ENCODE measurements around the gene SCMH1. TPM values are rescaled to one million over a fixed set of nuclear protein-coding genes. Genes with fewer than 3 reads are reported as not detected.
"Not testable (repeated sequence)": the region's sequence is repeated elsewhere in the genome, so short reads cannot be mapped to it uniquely, and the experiment has no call there.

The SCMH1 gene
- total RNA-seq, 1 experiment from 2014 or later: 21.1 TPM

DNA sequence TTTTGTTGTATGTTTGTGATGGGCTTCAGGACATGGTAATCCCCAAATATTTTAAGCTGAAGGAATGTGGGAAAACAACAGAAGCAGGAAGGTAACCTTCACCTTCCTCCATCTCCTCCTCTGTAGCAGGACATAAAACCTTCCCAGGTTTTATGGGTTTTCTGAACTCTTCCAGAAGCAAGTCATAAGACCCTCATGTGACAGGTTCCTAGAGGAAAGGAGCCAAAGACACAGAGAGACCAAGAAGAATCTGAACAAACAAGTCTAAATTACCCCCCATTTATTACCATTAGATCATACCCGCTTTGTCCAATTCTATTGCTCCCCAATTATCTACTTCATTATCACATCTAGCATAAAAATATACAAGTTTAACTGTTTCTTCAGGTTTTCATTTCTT is 28.8 kb downstream of the SCMH1 start:
- Histone ChIP-seq H3K4me3 (ENCODE audit: insufficient read depth, low read depth, low read length) (no peak overlapping the region), H3K36me3 (replicated peaks; ENCODE audit: control insufficient read depth, insufficient read depth, low read length) (no peaks in the 10 kb centered on the region), H3K27me3 (ENCODE audit: control insufficient read depth, insufficient read depth, low read length) (no peaks in the 10 kb centered on the region)
- DNase-seq: no peak

DNA sequence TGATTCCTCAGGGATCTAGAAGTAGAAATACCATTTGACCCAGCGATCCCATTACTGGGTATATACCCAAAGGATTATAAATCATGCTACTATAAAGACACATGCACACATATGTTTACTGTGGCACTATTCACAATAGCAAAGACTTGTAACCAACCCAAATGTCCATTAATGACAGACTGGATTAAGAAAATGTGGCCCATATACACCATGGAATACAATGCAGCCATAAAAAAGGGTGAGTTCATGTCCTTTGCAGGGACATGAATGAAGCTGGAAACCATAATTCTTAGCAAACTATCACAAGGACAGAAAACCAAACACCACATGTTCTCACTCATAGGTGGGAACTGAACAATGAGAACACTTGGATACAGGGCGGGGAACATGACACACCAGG is 30.5 kb downstream of the SCMH1 start:
- H3K4me3 ChIP-seq (ENCODE audit: insufficient read depth, low read depth, low read length); H3K27me3 ChIP-seq (ENCODE audit: control insufficient read depth, insufficient read depth, low read length); DNase-seq; H3K36me3 ChIP-seq (replicated peaks; ENCODE audit: control insufficient read depth, insufficient read depth, low read length): not testable (repeated sequence)

DNA sequence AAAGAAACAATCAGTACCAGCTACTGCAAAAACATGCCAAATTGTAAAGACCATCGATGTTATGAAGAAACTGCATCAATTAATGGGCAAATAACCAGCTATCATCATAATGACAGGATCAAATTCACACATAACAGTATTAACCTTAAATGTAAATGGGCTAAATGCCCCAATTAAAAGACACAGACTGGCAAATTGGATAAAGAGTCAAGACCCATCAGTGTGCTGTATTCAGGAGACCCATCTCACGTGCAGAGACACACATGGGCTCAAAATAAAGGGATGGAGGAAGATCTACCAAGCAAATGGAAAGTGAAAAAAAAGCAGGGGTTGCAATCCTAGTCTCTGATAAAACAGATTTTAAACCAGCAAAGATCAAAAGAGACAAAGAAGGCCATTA is 35.1 kb downstream of the SCMH1 start:
- H3K4me3 ChIP-seq (ENCODE audit: insufficient read depth, low read depth, low read length); H3K36me3 ChIP-seq (replicated peaks; ENCODE audit: control insufficient read depth, insufficient read depth, low read length): not testable (repeated sequence)

DNA sequence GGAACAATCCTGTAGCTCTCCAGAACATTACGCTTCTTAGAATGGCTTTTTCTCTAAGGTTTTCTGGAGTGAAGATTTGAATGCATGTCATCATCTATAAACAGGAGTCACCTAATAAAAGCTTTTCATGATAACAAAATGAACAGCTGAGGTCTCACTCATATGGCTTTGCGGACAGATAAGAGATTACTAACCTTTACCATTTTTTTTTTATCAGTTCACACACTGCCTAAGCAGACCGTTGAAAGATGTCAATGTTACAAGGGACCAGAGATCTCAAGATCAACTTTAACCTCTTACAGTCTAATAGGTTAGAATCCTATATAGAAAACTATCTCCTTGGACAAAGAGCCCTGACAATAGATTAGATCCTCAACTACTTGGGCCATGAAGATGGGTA is 41.4 kb downstream of the SCMH1 start:
- Histone ChIP-seq H3K27me3 (ENCODE audit: control insufficient read depth, insufficient read depth, low read length) (no peaks in the 10 kb centered on the region), H3K4me3 (ENCODE audit: insufficient read depth, low read depth, low read length) (no peak overlapping the region), H3K36me3 (replicated peaks; ENCODE audit: control insufficient read depth, insufficient read depth, low read length) (no peaks in the 10 kb centered on the region)
- no peak for DNase-seq

More for the DNA sequence above, 35.1 kb downstream of the SCMH1 start:
- not testable (repeated sequence) for H3K27me3 ChIP-seq (ENCODE audit: control insufficient read depth, insufficient read depth, low read length); DNase-seq

DNA sequence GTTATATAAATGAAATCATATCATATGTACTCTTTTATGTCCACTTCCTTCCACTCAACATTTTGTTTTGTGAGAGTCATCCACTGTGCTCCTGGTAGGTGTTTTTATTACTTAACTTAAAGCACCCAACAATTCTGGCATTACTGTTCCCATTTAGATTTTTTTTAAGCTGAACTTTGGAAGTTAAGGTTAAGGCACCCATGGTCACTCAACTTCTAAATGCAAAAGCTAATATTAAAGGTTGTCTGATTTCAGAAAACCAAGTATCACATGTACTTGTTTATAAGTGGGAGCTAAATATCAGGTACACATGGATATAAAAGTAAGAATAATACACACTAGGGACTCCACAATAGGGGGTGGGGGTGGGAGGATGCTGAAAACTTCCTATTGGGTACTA is 42.7 kb downstream of the SCMH1 start:
- Histone ChIP-seq H3K4me3 (ENCODE audit: insufficient read depth, low read depth, low read length) (no peak overlapping the region), H3K27me3 (ENCODE audit: control insufficient read depth, insufficient read depth, low read length) (no peaks in the 10 kb centered on the region), H3K36me3 (replicated peaks; ENCODE audit: control insufficient read depth, insufficient read depth, low read length) (no peaks in the 10 kb centered on the region)
- DNase-seq: no peak

DNA sequence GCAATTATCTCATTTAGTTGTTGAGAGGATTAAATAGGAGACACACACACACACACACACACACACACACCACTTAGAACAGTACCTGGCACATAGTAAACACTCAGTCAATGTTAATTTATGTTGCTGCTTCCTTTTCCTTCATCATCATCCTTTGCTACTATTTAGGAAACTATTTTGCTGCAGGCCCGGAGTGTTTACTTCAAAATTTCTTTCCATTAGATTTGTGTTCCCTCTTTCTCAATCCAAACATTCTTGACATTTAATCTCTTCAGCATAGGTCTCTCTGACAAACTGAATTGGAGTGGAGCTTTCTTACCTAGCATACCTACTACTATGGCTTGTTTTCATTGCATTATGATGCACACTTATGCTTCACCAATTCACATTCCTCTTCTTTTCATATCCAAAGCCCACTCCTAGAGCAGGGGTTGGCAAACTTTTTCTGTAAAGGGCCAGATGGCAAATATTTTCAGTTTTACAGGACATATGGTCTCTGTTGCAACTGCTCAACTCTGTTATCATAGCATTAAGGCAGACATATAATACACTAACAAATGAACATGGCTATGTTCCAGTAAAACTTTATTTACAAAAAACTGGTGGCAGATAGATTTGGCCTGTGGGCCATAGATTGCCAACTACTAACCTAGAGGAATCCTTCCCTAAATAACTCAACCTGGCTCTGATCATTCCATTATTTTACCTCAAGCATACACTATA is 49.5 kb downstream of the SCMH1 start:
- Histone ChIP-seq H3K4me3 (ENCODE audit: insufficient read depth, low read depth, low read length) (no peak overlapping the region), H3K36me3 (replicated peaks; ENCODE audit: control insufficient read depth, insufficient read depth, low read length) (no peaks in the 10 kb centered on the region), H3K27me3 (ENCODE audit: control insufficient read depth, insufficient read depth, low read length) (no peaks in the 10 kb centered on the region)
- DNase-seq: no peak

DNA sequence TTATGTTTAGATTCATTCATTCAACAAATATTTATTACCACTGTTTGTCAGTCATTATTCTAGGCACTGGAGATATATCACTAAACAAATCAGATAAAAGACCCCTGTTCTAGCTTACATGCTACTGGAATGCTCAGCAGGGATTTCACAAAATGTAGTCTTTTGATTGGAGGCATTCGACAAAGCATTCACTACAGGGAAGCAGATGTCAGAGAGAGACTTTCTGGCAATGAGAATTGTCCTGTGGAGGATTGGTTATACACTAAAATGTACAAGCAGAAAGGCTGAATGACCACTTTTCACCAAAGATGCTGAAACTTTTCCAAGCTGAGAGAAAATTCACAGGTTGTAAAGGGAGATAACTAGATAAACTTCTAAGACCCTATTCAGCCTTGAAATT is 57.7 kb downstream of the SCMH1 start:
- DNase-seq: no peak
- no peak overlapping the region for H3K4me3 ChIP-seq (ENCODE audit: insufficient read depth, low read depth, low read length)
- no peaks in the 10 kb centered on the region for H3K27me3 ChIP-seq (ENCODE audit: control insufficient read depth, insufficient read depth, low read length)

DNA sequence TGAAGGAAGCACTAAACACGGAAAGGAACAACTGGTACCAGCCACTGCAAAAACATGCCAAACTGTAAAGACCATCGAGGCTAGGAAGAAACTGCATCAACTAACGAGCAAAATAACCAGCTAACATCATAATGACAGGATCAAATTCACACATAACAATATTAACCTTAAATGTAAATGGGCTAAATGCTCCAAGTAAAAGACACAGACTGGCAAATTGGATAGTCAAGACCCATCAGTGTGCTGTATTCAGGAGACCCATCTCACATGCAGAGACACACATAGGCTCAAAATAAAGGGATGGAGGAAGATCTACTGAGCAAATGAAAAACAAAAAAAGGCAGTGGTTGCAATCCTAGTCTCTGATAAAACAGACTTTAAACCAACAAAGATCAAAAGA is 63.9 kb downstream of the SCMH1 start:
- H3K36me3 ChIP-seq (replicated peaks; ENCODE audit: control insufficient read depth, insufficient read depth, low read length); DNase-seq; H3K27me3 ChIP-seq (ENCODE audit: control insufficient read depth, insufficient read depth, low read length): not testable (repeated sequence)

More for the DNA sequence above, 57.7 kb downstream of the SCMH1 start:
- no peaks in the 10 kb centered on the region for H3K36me3 ChIP-seq (replicated peaks; ENCODE audit: control insufficient read depth, insufficient read depth, low read length)

DNA sequence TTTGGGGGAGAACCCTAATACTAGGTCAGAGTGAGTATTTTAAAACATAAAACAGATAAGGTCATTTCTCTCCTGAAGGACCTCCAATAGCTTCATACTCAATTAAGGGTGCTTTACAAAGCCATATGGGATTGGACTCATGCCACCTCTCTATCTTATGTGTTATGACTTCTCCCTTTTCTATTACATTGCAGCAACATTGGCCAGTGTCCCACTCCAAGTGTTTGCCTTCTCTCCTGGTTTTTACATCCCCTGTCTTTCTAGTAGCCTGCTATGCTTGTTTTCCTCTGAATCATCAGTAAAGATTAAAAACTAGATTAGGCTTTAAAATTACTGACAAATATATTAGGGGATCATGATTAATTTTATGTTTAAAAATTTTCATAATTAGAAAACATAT is 66.6 kb downstream of the SCMH1 start:
- Histone ChIP-seq H3K36me3 (replicated peaks; ENCODE audit: control insufficient read depth, insufficient read depth, low read length) (no peaks in the 10 kb centered on the region), H3K4me3 (ENCODE audit: insufficient read depth, low read depth, low read length) (no peak overlapping the region), H3K27me3 (ENCODE audit: control insufficient read depth, insufficient read depth, low read length) (no peaks in the 10 kb centered on the region)
- no peak for DNase-seq

More for the DNA sequence above, 63.9 kb downstream of the SCMH1 start:
- not testable (repeated sequence) for H3K4me3 ChIP-seq (ENCODE audit: insufficient read depth, low read depth, low read length)

DNA sequence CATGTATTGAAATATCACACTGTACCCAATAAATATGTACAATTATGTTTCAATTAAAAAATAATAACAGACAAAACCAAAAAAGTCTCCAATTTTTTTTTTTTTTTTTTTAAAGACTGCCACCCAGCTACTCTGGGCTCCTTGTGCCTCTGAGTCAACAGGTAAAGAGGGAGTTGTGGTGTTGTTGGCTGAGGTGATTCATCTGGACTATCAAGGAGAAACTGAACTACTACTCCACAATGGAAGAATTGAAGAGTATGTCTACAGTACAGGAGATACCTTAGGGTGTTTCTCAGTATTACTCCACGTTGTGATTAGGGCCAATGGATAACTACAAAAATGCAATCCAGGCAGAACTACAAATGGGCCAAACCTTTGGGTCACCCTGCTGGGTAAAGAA is 67.9 kb downstream of the SCMH1 start:
- no peak for DNase-seq
- H3K4me3 ChIP-seq (ENCODE audit: insufficient read depth, low read depth, low read length): no peak overlapping the region
- no peaks in the 10 kb centered on the region for H3K27me3 ChIP-seq (ENCODE audit: control insufficient read depth, insufficient read depth, low read length)
- no peaks in the 10 kb centered on the region for H3K36me3 ChIP-seq (replicated peaks; ENCODE audit: control insufficient read depth, insufficient read depth, low read length)

DNA sequence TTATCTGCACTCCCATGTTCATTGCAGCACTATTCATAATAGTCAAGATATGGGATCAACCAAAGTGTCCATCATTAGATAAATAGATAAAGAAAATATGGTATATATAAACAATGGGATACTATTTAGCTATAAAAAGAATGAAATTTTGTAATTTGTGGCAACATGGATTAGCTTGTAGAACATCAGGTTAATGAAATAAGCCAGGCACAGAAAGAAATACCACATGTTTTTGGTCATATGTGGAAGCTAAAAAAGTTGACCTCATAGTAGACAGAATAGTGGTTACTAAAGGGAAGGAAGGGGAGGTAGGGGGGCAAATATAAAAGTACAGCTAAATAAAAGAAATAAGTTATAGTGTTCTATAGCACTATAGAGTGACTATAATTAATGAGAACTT is 68.5 kb downstream of the SCMH1 start:
- Histone ChIP-seq H3K4me3 (ENCODE audit: insufficient read depth, low read depth, low read length) (no peak overlapping the region), H3K27me3 (ENCODE audit: control insufficient read depth, insufficient read depth, low read length) (no peaks in the 10 kb centered on the region), H3K36me3 (replicated peaks; ENCODE audit: control insufficient read depth, insufficient read depth, low read length) (no peaks in the 10 kb centered on the region)
- DNase-seq: no peak

DNA sequence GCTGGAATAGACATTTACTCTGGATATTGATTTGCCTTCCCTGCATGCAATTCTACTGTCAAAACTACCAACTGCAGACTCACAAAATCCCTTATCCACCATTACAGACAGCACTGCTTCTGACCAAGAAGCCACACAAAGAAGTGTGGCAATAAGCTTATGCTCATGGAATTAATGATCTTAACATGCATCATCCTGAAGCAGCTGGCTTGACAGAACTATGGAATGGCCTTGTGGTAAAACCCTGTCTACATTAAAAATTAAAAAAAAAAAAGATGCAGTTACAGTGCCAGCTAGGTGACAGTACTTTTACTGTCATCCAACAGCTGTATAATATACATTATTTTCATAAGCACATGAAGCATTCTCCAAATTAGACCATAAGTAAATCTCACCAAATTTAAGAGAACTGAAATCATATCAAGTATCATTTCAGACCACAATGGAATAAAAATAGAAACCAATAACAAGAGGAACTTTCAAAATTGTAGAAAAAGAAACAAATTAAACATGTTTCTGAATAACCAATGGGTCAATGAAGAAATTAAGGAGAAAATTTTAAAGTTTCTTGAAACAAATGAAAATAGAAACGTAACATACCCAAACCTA is 70.7 kb downstream of the SCMH1 start:
- Histone ChIP-seq H3K4me3 (ENCODE audit: insufficient read depth, low read depth, low read length) (no peak overlapping the region), H3K27me3 (ENCODE audit: control insufficient read depth, insufficient read depth, low read length) (no peaks in the 10 kb centered on the region), H3K36me3 (replicated peaks; ENCODE audit: control insufficient read depth, insufficient read depth, low read length) (no peaks in the 10 kb centered on the region)
- no peak for DNase-seq

DNA sequence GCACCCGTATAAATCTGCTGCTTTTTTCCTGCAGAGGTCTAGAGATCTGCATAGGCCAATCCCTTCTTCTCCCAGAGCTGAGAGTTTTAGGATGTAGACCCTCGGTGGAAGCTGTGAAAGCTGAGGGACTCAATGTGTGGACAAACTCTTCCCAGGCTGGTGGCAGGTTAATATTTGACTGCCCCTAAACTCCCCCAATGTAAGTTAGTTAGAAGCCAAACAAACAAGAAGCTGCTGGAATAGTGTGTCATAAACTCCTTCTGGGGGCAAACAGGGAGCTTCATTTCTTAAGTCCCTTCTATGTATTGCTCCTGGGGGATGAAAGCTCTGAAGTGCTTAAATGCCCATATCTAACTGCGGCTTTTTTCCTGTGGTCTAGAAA is 72.3 kb downstream of the SCMH1 start:
- Histone ChIP-seq H3K27me3 (ENCODE audit: control insufficient read depth, insufficient read depth, low read length) (no peaks in the 10 kb centered on the region), H3K36me3 (replicated peaks; ENCODE audit: control insufficient read depth, insufficient read depth, low read length) (no peaks in the 10 kb centered on the region), H3K4me3 (ENCODE audit: insufficient read depth, low read depth, low read length) (no peak overlapping the region)
- no peak for DNase-seq

DNA sequence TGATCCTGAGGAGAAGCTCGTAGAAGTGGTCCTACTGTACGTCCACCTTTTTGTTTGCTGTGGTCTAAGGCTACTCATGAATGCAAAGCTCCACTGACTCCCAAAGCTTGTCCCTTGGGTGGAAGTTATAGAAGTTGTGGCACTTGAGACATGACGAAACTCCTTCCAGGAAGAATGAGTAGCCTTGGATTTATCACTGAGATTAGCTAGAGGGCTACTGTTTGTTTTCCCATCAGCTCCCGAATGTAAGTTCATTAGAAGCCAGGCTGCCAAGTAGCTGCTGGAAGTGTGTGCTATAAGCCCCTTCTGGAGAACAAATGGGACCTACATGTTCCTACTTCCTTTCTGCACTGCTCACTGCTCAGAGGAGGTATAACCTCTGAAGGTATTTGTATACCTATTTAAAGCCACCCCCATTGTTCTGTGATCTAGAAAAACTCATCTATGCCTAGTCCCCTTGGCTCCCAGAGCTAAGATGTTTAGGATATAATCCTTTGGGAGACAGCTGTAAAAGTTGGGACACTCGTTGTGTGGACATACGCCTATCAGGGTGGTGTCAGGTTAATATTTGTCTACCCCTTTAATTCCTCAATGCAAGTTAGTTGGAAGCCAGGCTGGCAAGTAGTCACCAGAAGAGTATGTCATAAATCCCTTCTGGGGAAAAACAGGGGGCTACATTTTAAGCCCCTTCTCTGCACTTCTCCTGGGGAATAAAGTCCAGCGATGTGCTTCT is 72.9 kb downstream of the SCMH1 start:
- no peaks in the 10 kb centered on the region for H3K27me3 ChIP-seq (ENCODE audit: control insufficient read depth, insufficient read depth, low read length)
- H3K4me3 ChIP-seq (ENCODE audit: insufficient read depth, low read depth, low read length): no peak overlapping the region
- H3K36me3 ChIP-seq (replicated peaks; ENCODE audit: control insufficient read depth, insufficient read depth, low read length): no peaks in the 10 kb centered on the region
- no peak for DNase-seq

DNA sequence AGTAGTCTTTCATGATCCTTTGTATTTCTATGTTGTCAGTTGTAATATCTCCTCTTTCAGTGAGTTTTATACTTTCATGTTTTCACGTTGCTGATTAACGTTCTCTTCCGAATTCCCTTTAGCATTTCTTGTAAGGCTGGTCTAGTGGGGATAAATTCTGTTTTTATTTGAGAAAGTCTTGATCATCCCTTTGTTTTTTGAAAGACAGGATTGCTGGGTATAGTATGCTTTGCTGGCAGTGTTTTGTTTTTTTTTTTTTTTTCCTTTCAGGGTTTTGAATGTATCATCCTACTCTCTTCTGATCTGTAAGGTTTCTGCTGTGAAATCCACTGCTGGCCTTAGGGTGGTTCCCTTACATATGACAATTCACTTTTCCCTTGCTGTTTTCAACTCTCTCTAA is 74.4 kb downstream of the SCMH1 start:
- no peaks in the 10 kb centered on the region for H3K36me3 ChIP-seq (replicated peaks; ENCODE audit: control insufficient read depth, insufficient read depth, low read length)
- H3K27me3 ChIP-seq (ENCODE audit: control insufficient read depth, insufficient read depth, low read length): no peaks in the 10 kb centered on the region
- no peak for DNase-seq
- H3K4me3 ChIP-seq (ENCODE audit: insufficient read depth, low read depth, low read length): no peak overlapping the region
